Heart right ventricle (tissue), 16 donors: ENCODE measurements around the gene GMPR. TPM values are rescaled to one million over a fixed set of nuclear protein-coding genes. Genes with fewer than 3 reads are reported as not detected.

ENCODE experiments used
- ATAC-seq, 8 donors: fragments of 200-7000 bp; cut with Tn5 transposase; one replicate each; pipeline ENCODE4 v1.9.1; 2020; ENCODE audit warnings: mild to moderate bottlenecking in 8 of 8, moderate library complexity in 8 of 8, moderate number of reproducible peaks in 1 of 8
- DNase-seq, 2 donors: peaks; one replicate each; pipeline ENCODE4 v3.0.0-alpha.2; 2020
- H3K27ac ChIP-seq, 10 donors: fragments of 200-600 bp; sonication (generic) in 2 of 10; one replicate each; pipeline versions ENCODE4 v1.5.0 to v1.8.0; 2020 to 2022; ENCODE audit warnings: mild to moderate bottlenecking in 3 of 10
- H3K27me3 ChIP-seq, 7 donors: fragments of 200-600 bp; one replicate each; pipeline ENCODE4 v1.8.0; 2021 to 2022; ENCODE audit warnings: mild to moderate bottlenecking in 2 of 7
- H3K36me3 ChIP-seq, 9 donors: fragments of 200-600 bp; sonication (generic) in 1 of 9; one replicate each; pipeline versions ENCODE4 v1.5.0 to v1.8.0; 2020 to 2022; ENCODE audit warnings: mild to moderate bottlenecking in 2 of 9
- H3K4me1 ChIP-seq, 9 donors: fragments of 200-600 bp; sonication (generic) in 1 of 9; one replicate each; pipeline versions ENCODE4 v1.5.0 to v1.8.0; 2020 to 2022; ENCODE audit warnings: mild to moderate bottlenecking in 4 of 9
- H3K4me3 ChIP-seq, 10 donors: fragments of 200-600 bp; sonication (generic) in 2 of 10; one replicate each; pipeline versions ENCODE4 v1.5.0 to v1.8.0; 2020 to 2022; ENCODE audit warnings: mild to moderate bottlenecking in 7 of 10, moderate library complexity in 2 of 10
- H3K9me3 ChIP-seq, 11 donors: fragments of 200-600 bp in 10 of 11; sonication (generic) in 2 of 11; one replicate each; pipeline versions ENCODE4 v1.5.0 to v1.8.0; 2013 to 2022; ENCODE audit warnings: mild to moderate bottlenecking in 2 of 11, control low read depth in 1 of 11, moderate library complexity in 1 of 11
- CTCF ChIP-seq, 9 donors: fragments of 200-600 bp; sonication (generic) in 2 of 9; IDR thresholded peaks; one replicate each; pipeline versions ENCODE4 v1.5.0 to v1.8.0; 2021 to 2022; ENCODE audit warnings: antibody characterized with exemption in 9 of 9, mild to moderate bottlenecking in 5 of 9, moderate library complexity in 1 of 9
- WGBS, 2 donors: extraction: QIAGEN DNeasy Blood & Tissue Kit; methylation state at CpG; one replicate each; pipeline ENCODE4 v1.1.7; 2013; ENCODE audit warnings: inconsistent platforms in 1 of 2; 5-methylcytosine and 5-hydroxymethylcytosine counted together
- intact Hi-C, 10 donors: fragments of 100-400 bp; cut with DNase I; formaldehyde crosslinking; loops; one replicate each; pipeline versions ENCODE4 v1.11.1 to v1.14.2; 2022
- polyA plus RNA-seq, 2 donors: library from polyadenylated mRNA; stranded (reverse); fragments of 200-250 nt; gene quantifications; one replicate each; pipeline ENCODE4 v1.2.3, GENCODE V29; 2013
- total RNA-seq, 10 donors: library from RNA; stranded (reverse); fragmentation: NEBNext Ultra II Directional in 3 of 10; extraction: Animal tissue kit (Norgen Biotek cat#: 25700) in 3 of 10; gene quantifications; one replicate each; pipeline versions ENCODE4 v1.2.1 to v1.2.4, GENCODE V29; 2021 to 2023
- donor health status: Arrhythmogenic right ventricular cardiomyopathy.
- donor health status: ischemic (EF 13 %, LVEDD 7.1; RV severe dilation, severe dysfunction).
- donor health status: healthy with polysubstance abuse.
- donor health status: DM: no; HTN: yes; CAD: no.
- donor health status: DM: no; HTN: no; CAD: no.
- donor health status: ischemic (EF 25% LVEDD 6.9; RV normal size, moderate dysfunction).
- donor health status: ischemic (EF 25% LVEDD 5.7; RV mildly dilated, moderate dysfunction).
- donor health status: healthy.
- donor health status: DM: yes; HTN: yes; CAD: no.
- donor health status: Ischemic cardiomyopathy.
- donor health status: ischemic (EF 35%, LVEDD 5.7; RV mildly dilated, moderate dysfunction).
- donor health status: nonischemic (EF 11% LVEDD 7.7; RV severe dilation, severe dysfunction).
- donor health status: DM: yes; HTN: yes; CAD: no.
- donor health status: PGD.
- donor health status: ischemic (EF 29% LVEDD 5.4; RV normal size, mild dysfunction).
- donor health status: nonischemic (EF 23%, LVEDD 6.1; RV moderate dilation, normal function).

Gene GMPR
- total and polyA plus RNA-seq, 12 donors: 74.1 to 334 (median 104) TPM

DNA sequence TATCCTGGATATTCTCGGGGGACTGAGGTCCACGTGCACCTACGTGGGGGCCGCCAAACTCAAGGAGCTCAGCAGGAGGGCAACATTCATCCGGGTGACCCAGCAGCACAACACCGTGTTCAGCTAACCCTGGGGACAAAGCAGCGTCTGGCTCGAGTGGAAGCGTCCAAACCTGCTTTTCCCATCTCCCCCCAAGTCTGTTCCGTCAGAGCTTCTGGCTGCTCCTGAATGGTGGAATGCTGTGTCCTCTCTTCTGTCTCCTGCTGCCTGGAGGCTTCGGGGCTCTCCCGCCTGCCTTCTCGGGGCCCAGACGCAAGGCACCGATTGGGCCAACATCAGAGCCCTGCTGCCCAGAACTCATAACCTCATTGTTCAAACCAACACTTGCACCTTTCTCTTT lies 56.7 kb downstream of the GMPR start:
- no peak for ATAC-seq
- intact Hi-C loops: no loop called here

DNA sequence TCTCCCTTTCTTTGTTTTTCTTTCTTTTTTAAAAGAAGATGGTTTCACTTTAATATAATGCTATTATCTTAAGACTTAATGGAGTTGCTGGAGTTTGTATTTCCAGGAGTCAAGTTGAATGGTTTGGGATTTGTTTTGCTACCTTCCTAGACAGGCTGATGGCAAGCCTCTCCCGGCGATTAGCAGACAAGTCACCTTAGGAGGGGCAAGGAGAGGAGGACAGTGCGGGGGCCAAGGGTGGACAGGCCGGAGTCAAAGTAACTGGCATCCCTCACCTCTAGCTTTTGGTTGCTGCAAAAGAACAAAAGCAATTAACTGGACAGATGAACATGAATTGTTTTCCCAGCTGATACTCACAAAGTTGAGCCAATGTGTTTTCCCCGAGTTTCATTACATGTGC lies 57.1 kb downstream of the GMPR start:
- Histone ChIP-seq H3K36me3 (peaks cover 0 to 76% (median 6%) of the 10 kb centered on the region in 9 donors), H3K9me3 (no peaks in the 10 kb centered on the region), H3K4me3 (no peak overlapping the region), H3K27ac (no peak overlapping the region), H3K4me1 (no peaks in the 10 kb centered on the region), H3K27me3 (no peaks in the 10 kb centered on the region)
- DNase-seq: no peak
- intact Hi-C loops: no loop called here
- 88 to 89% methylated on average over 5 of the region's 5 CpGs for WGBS, 2 donors
- no peak for TF ChIP-seq CTCF (IDR thresholded peaks at IDR 0.05)
- no peak for ATAC-seq

More for the DNA sequence above, 56.7 kb downstream of the GMPR start:
- WGBS, 2 donors: 85 to 88% methylated on average over 15 of the region's 15 CpGs
- H3K36me3 ChIP-seq: peaks cover 0 to 77% (median 6%) of the 10 kb centered on the region in 9 donors
- no peaks in the 10 kb centered on the region for H3K27me3 ChIP-seq
- no peak for TF ChIP-seq CTCF (IDR thresholded peaks at IDR 0.05)
- H3K9me3 ChIP-seq: no peaks in the 10 kb centered on the region
- H3K4me1 ChIP-seq: no peaks in the 10 kb centered on the region
- no peak for DNase-seq
- no peak overlapping the region for H3K27ac ChIP-seq
- H3K4me3 ChIP-seq: no peak overlapping the region

GRCh38 chr6:16296061-16296670 lies 57.8 kb downstream of the GMPR start:
- H3K27me3 ChIP-seq: no peaks in the 10 kb centered on the region
- ATAC-seq (no peak), DNase-seq (no peak)
- intact Hi-C loops: no loop called here
- H3K36me3 ChIP-seq: peaks cover 0 to 69% (median 3%) of the 10 kb centered on the region in 9 donors
- H3K27ac ChIP-seq: no peak overlapping the region
- H3K4me3 ChIP-seq: no peak overlapping the region
- TF ChIP-seq CTCF (IDR thresholded peaks at IDR 0.05): no peak
- H3K4me1 ChIP-seq: no peaks in the 10 kb centered on the region
- H3K9me3 ChIP-seq: no peaks in the 10 kb centered on the region
- WGBS, 2 donors: 97 to 98% methylated on average over 7 of the region's 7 CpGs

- WGBS, 2 donors: 93 to 94% methylated on average over 3 of the region's 3 CpGs
- no peak for TF ChIP-seq CTCF (IDR thresholded peaks at IDR 0.05)
- Histone ChIP-seq H3K36me3 (peaks cover 0 to 41% (median 0%) of the 10 kb centered on the region in 9 donors), H3K9me3 (no peaks in the 10 kb centered on the region), H3K4me1 (peaks cover 0 to 15% (median 3%) of the 10 kb centered on the region in 9 donors), H3K27ac (no peak overlapping the region), H3K4me3 (no peak overlapping the region), H3K27me3 (no peaks in the 10 kb centered on the region)
- ATAC-seq: no peak
- no peak for DNase-seq
- intact Hi-C loops: no loop called here
Measured at GRCh38 chr6:16299861-16300260, 61.5 kb downstream of the GMPR start.
